Activated gamma-delta T cell (primary cell): ENCODE results near the gene TESK2.
"Not testable (repeated sequence)": the region's sequence is repeated elsewhere in the genome, so short reads cannot be mapped to it uniquely, and the experiment has no call there.

Source experiments
- DNase-seq: peaks from one replicate; lab custom pipeline; 2025; lab: John Stamatoyannopoulos, UW

The TESK2 gene

DNA sequence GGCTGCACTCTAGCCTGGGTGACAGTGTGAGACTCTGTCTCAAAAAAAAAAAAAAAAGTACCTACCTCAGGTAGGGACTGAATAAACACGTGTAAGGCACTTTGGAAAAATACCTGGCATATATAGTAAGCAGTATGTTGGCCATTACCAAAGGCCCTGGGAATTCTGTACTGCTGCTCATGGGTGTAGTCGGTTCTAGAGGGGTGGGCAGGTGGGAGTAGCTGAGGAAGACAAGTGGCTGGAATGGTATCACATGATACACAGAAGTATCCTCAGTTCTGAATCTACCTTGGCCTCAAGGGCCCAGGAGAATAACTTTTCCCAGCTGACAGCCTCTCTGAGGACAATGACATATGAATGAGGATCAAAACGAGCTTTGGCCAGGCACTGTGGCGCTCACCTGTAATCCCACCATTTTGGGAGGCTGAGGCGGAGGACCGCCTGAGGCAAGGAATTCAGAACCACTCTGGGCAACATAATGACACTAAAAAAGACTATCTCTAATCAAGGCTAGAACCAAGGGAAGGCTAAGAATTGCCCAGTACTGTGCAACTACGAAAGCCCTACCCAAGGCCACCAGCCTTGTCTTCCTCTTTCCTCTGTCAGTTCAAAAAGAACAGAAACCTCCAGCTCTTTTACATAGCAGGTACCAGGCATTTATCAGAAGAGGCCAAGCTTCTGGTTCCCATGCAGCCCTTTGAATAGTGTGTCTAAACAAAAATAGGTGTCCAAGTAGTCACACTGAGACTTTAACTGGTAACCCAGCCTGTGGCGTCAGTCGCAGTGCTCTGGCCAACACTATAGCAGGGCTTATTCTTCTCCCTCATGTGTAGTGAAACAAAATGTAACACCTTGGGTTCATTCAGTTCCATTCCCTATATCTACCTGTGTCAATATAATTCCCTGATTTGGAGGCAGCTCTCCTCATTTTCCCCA, 19.3 kb upstream of the TESK2 start:
- no peak for DNase-seq

DNA sequence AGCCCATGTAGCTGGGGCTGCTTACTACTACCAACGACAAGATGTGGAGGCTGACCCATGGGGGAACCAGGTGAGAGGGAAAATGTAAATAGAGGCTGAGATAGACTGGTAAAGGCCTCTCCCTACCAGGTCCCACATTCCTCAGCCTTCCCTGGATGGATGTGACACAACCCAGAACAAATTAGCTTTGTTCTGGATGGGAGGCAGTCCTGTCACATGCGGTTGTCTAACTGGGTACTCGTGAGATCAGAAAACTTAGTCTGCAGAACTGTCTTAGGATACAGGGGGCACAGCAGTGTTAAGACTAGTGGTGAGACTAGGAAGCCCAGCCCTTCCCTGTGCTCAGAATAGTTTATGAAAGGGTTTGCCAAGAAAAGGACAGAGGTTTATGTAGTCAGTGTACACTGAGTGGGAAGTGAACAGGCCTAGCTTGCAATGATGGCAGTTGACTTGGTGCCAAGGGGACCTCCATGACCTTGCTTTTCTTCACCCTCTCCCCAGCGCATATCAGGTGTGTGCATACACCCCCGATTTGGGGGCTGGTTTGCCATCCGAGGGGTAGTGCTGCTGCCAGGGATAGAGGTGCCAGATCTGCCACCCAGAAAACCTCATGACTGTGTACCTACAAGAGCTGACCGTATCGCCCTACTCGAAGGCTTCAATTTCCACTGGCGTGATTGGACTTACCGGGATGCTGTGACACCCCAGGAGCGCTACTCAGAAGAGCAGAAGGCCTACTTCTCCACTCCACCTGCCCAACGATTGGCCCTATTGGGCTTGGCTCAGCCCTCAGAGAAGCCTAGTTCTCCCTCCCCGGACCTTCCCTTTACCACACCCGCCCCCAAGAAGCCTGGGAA, 17.6 kb upstream of the TESK2 start:
- DNase-seq, result no peak

DNA sequence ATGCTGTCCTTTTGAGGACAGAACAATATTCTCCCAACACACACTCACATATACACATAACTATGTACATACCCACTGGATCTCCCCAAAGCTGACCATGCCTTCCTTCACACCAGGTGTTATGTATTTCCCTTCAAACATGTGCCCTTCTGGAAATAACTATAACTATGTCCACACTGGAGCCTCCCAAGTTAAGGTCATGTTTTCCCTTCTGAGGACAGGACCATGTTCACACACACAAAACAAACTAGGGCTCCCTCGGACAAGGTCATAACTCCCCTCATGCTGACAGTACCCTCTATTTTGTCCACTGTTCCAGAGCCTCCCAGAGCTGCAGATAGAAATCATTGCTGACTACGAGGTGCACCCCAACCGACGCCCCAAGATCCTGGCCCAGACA, 16.9 kb upstream of the TESK2 start:
- no peak for DNase-seq

DNA sequence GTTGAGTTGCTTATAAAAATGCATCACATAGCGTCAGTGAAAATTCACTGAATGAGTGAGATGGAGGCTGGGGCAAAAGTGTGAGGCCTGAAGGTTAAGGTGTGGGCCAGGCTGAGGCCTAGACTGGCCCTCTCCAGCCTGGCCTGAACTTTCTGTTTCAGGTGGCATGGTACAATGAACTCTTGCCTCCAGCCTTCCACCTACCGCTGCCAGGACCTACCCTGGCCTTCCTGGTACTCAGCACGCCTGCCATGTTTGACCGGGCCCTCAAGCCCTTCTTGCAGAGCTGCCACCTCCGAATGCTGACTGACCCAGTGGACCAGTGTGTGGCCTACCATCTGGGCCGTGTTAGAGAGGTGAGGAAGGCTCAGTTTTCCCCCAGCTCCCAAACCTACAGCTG, 16.2 kb upstream of the TESK2 start:
- no peak for DNase-seq

DNA sequence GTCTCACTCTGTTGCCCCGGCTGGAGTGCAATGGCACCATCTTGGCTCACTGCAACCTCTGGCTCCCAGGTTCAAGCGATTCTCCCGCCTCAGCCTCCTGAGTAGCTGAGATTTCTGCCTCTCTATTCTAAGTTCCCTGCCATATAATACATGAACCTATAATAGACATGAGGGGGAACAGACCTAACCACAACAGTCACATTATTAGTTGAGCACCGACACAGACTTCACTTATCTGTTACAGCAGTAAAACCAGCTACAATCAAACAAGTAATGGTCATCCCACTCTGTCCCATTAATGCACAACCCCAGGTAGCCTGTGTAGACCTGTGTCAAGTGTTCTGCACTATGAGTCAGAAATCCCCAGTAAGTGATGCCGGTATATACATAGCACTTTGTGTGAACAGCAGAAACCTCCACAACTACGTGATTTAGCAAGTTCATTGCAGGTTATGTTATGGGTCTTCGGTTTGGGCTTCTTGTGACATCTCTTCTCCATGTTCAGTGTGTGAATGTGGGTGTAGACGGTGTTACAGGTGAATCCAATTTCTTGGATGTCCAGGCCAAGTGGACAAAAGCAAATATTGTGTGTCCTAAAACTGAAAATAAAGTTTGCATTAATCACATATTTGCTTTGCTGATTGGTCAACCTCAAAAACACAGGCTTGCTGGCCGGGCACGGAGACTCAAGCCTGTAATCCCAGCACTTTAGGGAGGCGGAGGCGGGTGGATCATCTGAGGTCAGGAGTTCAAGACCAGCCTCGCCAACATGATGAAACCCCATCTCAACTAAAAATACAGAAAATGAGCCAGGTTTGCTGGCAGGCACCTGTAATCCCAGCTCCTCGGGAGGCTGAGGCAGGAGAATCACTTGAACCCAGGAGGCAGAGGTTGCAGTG, 12.7 kb upstream of the TESK2 start:
- no peak for DNase-seq

DNA sequence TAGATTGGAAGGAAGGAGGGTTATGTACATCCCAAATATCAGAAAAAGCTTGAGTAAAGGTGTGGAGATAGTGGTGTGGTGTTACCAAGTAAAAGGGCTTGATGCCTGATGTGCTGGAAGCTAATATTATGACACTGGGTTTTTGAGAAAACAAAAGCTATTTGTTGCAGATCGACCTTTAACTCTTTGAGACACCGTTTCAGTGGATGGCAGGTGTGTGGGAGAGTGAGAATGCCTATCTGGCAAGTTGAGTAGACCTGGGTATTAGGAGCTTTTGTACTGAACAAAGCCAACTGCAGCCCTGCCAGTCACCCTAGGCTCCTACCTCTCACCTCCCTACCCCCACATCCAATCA, 10.5 kb upstream of the TESK2 start:
- DNase-seq, result no peak

DNA sequence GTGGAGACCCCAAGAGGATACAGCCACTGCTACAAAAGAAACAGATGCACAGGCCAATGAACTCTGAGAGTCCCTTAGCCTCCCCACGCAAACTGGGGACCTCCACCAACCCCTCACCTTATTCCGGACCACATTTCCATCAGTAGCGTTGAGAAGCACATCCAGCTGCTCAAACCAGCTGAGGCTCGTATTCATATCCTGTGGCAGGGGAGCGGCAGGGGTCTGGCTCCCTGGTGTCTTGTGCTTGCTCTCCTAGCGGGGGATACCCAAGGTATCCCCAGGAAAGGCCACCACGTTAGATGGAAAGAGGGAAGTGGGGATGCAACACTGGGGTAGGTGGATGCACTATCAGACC, 8.4 kb upstream of the TESK2 start:
- DNase-seq, result no peak

DNA sequence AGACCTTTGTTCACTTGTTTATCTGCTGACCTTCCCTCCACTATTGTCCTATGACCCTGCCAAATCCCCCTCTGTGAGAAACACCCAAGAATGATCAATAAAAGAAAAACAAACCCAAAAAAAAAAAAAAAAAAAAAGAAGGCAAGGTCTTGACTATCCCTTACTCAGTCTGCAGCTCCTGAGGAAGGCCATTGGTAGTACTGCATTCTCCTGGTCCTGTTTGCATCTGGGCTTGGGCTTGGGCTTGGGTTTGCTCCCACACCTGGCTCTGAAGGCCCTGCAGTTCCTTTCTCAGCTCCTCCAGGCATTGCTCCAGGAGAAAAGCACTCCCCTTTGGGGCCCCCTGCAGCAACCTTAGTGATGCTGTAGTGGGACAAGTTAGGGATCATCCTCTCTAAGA, 7.3 kb upstream of the TESK2 start:
- DNase-seq, result no peak

DNA sequence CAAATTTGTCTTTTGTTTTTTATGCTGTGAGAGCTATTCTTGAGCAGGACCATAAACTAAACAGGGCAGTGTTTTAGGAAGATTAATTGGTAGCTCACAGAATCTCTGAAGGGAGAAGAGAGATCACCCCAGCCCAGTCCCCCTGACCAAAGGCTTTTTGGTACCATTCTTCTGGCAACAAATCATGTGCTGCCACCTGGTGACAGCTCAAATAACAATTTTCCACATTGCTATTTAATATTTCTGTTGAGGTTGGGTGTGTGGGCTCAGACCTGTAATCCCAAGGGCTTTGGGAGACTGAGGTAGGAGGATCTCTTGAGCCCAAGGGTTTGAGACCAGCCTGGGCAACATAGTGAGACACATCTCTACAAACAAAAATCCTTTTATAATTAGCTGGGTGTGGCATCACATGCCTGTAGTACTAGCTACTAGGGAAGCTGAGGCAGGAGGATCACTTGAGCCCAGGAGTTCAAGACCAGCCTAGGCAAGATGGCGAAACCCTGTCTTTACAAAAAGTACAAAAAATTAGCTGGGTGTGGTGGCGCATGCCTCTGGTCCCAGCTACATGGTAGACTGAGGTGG, 2.2 kb upstream of the TESK2 start:
- DNase-seq, result no peak

DNA sequence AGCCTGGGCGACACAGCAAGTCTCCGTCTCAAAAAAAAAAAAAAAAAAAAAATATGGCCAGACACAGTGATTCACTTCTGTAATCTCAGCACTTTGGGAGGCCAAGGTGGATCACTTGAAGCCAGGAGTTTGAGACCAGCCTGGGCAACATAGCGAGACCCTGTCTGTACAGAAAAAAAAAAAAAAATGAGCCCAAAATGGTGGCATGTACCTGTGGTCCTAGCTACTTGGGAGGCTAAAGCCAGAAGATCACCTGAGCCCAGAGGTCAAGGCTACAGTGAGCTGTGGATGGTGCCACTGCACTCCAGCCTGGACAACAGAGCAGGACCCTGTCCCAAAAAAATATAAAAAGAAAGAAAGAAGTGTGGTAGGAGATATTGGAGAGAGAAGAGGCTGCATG, 1.7 kb upstream of the TESK2 start:
- no peak for DNase-seq

DNA sequence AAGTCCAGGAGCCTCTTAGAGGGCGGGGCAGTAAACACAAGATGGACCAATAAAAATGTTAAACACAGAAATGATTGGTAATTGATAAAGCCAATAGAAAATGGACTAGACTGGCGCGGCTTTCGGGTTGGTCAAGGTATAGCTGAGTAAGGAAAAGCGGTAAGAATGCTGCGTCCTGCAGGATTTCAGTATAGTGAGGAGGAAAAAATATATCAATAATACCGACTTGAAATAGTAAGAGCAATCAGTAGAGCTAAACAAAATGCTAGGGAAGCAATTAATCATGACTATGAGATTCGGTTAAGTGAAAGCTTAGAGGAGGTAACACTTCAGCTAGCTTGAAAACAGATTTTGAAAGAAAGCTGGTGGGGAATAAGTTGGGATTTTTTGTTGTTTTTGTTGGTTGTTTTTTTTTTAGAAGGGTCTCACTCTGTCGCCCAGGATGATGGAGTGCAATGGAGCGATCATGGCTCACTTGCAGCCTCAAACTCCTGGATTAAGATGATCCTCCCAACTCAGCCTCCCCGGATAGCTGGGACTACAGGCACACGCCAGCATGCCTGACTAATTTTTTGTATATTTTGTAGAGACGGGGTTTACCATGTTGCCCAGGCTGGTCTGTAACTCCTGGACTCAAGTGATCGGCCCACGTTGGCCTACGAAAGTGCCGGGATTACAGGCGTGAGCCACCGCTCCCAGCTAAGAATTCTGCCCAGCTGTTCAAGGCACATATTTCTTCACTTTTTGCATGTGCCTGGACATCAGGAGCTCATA, 711 bp upstream of the TESK2 start:
- DNase-seq, result no peak

DNA sequence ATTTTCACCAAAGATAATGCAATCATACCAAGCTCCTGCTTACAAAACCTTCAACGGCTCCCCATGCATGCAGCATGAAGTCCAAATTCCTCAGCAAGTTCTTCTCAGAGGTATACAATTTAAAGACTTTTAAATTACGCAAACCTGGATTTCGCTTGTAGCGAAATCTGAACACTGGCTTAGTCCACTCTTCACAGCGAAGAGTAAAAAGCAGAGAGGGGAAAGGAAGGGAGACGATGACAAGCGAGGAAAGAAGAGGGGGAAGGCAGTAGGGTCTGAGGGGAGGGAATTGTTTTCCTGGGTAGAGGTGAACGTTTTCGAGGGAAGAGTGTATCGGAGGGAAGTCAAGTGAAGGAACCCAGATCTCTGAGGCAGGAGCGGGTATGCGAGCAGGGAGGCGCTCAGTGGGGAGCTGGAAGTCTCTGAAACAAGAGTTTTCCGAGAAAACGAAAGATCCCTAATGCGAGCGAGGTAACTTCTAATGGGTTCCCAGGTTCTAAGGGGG, 790 bp downstream of the TESK2 start:
- no peak for DNase-seq

DNA sequence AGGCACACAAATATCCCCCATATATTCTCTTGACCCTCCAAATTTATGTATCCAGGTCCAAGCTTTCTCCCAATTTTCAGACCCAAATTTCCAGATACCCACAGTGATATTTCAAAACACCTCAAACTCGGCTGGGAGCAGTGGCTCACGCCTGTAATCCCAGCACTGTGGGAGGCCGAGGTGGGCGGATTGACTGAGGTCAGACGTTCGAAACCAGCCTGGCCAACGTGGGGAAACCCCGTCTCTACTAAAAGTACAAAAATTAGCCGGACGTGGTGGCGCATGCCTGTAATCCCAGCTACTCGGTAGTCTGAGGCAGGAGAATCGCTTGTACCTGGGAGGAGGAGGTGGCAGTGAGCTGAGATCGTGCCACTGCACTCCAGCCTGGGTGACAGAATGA, 1.6 kb downstream of the TESK2 start:
- DNase-seq, result not testable (repeated sequence)

DNA sequence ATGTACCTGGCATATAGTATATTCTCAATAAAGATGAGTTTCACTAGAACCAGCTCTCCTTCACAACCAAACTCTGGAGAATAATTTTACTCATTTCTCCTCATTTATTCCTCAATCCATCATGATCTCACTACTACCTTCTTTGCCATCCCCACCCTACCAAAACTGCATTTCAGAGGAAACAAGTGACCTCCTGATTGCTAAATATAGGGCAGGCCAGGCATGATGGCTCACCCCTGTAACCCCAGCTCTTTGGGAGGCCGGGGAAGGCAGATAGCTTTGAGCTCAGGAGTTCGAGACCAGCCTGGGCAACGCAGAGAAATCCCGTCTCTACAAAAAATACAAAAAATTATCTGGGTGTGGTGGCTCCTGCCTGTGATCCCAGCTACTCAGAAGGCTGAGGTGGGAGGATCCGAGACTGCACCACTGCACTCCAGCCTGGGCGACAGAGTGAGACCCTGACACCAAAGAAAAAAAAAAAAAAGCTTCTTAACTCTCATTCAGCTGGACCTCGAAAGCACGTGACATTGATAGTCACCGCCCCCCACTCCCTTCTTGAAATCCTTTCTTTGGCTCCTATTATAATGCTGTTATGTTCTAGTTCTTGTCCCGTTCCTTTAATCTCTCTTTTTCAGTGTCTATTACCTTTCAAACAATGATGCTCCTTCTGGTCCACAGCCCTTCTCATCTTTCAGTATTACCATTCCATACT, 2.1 kb downstream of the TESK2 start:
- no peak for DNase-seq

DNA sequence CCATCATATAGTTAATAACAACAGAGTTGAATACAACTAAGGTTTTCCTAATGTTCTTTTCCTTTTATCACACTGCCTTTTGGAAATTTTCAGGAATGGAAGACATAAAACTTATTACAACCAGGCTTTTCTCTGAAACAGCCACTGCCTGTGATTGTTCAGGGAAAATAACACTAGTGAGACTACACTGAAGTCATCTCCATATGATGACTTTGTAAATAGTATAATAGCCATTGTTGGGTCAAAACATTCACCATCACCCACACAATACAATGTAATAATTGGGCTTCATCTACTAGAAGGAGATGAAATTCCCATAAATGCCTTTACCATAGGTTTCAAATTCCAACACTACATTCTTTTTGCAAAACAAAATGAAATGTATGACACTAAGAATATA, 5.0 kb downstream of the TESK2 start:
- DNase-seq, result no peak

DNA sequence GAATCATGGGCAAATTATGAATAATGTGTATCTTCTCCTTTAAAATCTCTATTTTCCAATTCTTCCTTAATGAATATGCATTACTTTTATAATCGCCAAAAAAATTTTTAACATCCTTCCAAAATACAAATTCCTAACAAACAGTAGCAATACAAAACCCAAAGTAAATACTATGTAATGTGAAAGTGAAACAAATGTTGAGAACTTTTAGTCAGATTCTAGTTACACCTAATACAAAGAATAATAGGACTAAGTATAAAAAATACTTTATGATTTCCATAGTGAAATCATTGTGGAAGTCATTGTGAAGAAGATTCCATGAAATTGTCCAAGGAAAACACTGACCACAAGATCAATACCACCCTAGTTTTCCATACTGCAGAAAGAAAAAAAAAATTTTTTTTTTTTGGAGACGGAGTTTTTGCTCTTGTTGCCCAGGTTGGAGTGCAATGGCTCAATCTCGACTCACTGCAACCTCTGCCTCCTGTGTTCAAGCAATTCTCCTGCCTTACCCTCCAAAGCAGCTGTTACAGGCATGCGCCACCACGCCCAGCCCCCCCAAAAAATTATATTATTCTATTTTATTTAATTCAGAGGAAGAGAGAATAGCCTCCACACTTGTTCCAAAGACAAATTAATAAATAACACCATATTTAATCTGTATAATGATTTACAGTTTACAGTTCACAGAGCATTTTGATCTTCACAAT, 11.8 kb downstream of the TESK2 start:
- no peak for DNase-seq

DNA sequence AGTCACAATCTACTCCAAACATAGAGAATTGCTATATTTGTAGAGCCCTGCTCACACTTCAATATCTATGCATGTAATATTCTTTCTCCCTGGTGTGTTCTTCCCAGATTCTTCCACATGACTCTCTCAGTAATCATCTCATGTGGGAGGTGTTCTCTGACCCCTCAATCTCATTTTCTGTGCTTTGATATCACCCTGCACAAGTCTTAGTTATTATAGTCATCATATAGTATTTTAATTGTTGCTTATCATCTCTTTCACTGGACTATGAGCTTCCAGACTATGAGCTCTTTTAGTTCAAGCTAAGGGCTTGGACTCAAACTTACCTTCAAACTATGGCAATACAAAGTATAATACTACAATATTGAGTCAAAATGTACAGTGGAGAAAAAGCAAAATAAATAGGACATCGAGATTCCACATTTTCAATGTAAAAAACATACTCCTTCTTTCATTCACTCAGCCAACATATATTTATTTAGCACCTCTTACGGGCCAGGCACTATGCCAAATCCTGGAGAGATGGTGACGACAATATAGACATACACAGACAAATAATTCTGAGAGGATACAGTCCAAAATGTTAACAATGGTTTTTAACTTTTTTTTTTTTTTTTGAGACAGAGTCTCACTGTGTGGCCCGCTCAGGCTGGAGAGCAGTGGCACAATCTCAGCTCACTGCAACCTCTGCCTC, 12.7 kb downstream of the TESK2 start:
- DNase-seq, result no peak

DNA sequence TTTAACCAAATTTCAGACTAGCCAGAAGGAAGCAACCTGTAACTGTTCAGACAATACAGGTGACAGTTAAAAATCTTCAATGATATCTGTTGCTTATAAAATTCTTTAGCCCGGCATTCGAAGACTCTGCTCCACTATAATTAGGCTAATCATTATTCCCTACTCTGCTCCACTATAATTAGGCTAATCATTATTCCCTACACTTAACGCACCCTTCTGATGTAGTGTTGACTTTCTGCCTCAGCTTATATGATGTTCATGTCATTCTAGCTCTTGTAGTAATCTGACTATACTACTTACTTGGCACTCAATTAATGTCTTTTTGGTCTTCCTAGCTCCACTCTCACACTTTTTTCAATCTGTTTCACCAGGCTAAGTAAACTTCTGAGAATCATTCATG, 13.3 kb downstream of the TESK2 start:
- no peak for DNase-seq

DNA sequence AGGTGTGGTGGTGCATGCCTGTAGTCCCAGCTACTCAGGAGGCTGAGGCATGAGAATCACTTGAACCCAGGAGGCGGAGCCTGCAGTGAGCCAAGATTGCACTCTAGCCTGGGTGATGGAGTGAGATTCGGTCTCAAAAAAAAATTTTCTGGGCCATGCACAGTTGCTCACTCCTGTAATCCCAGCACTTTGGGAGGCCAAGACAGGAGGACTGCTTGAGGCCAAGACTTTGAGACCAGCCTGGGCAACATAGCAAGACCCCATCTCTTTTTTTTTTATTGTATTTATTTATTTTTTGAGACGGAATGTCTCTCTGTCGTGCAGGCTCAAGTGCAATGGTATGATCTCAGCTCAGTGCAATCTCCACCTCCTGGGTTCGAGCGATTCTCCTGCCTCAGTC, 16.8 kb downstream of the TESK2 start:
- DNase-seq, result not testable (repeated sequence)
